PC-9 (cell line): ENCODE results near the gene MED13L. TPM values are rescaled to one million over a fixed set of nuclear protein-coding genes. Genes with fewer than 3 reads are reported as not detected.

Experiments
- BruUV-seq: library from RNA; stranded (reverse); fragments of 400-500 nt; replicated peaks from 2 replicates; lab custom pipeline; 2021; lab: Mats Ljungman, UMichigan
- CTCF ChIA-PET: fragments of 300-600 bp; sonication (Branson Sonifier 250); formaldehyde crosslinking; loops from one replicate; lab custom pipeline; 2022; ENCODE audit warnings: antibody characterized with exemption; lab: Charles Lee
- POLR2A ChIA-PET: fragments of 300-600 bp; sonication (Branson Sonifier 250); formaldehyde crosslinking; loops from one replicate; lab custom pipeline; 2022; ENCODE audit warnings: antibody characterized with exemption; ENCODE audit not compliant: unreplicated experiment; lab: Charles Lee
- DNase-seq, 2 experiments: peaks; one replicate each; pipeline versions ENCODE4 v3.0.0 to v3.0.0-alpha.2; 2015 to 2022; ENCODE audit warnings: mixed read lengths in 1 of 2
- H2AFZ ChIP-seq: fragments of 200-600 bp; sonication (generic); 2 replicates; pipeline ENCODE4 v1.8.1; 2017; ENCODE audit warnings: antibody characterized with exemption
- H3F3A ChIP-seq: fragments of 200-600 bp; sonication (generic); 2 replicates; pipeline ENCODE4 v1.8.1; 2017; ENCODE audit warnings: antibody characterized with exemption, mild to moderate bottlenecking, low read depth; ENCODE audit not compliant: insufficient read depth
- H3K27ac ChIP-seq: fragments of 200-600 bp; sonication (generic); 2 replicates; pipeline ENCODE4 v1.6.1; 2016; ENCODE audit warnings: mixed run types
- H3K27me3 ChIP-seq: fragments of 200-600 bp; sonication (generic); 2 replicates; pipeline ENCODE4 v1.6.1; 2016; ENCODE audit warnings: low read depth, mixed run types; ENCODE audit not compliant: insufficient read depth
- H3K36me3 ChIP-seq: fragments of 200-600 bp; sonication (generic); 2 replicates; pipeline ENCODE4 v1.6.1; 2016; ENCODE audit warnings: low read depth, mixed run types
- H3K4me1 ChIP-seq: fragments of 200-600 bp; sonication (generic); replicated peaks from 2 replicates; pipeline ENCODE4 v1.6.1; 2016; ENCODE audit warnings: mixed run types; ENCODE audit not compliant: insufficient read depth
- H3K4me2 ChIP-seq: fragments of 200-600 bp; sonication (generic); 2 replicates; pipeline ENCODE4 v1.6.1; 2017; ENCODE audit warnings: mixed run types
- H3K4me3 ChIP-seq: fragments of 200-600 bp; sonication (generic); 2 replicates; pipeline ENCODE4 v1.6.1; 2016; ENCODE audit warnings: mixed run types
- H3K79me2 ChIP-seq: fragments of 200-600 bp; sonication (generic); 2 replicates; pipeline ENCODE4 v1.6.1; 2017; ENCODE audit warnings: low read depth, mixed run types
- H3K9me2 ChIP-seq: fragments of 200-600 bp; sonication (generic); 2 replicates; pipeline ENCODE4 v1.8.1; 2017; ENCODE audit warnings: mild to moderate bottlenecking; ENCODE audit not compliant: insufficient read depth
- H3K9me3 ChIP-seq: fragments of 200-600 bp; sonication (generic); 2 replicates; pipeline ENCODE4 v1.8.1; 2016; ENCODE audit warnings: low read depth; ENCODE audit not compliant: insufficient read depth
- H4K20me1 ChIP-seq: fragments of 200-600 bp; sonication (generic); 2 replicates; pipeline ENCODE4 v1.8.1; 2017; ENCODE audit not compliant: insufficient read depth
- EZH2 ChIP-seq: fragments of 200-600 bp; sonication (generic); IDR thresholded peaks from 2 replicates; pipeline ENCODE4 v1.8.0; 2017; ENCODE audit warnings: antibody characterized with exemption, low read depth
- intact Hi-C: fragments of 100-400 bp; cut with micrococcal nuclease; formaldehyde crosslinking; loops from one replicate; pipeline ENCODE4 v1.10.0; 2022; ENCODE audit not compliant: unreplicated experiment
- total RNA-seq: library from RNA; stranded (reverse); gene quantifications from 2 replicates; pipeline ENCODE4 v1.2.3, GENCODE V29; 2021
- TF ChIP-seq, protein P1 (sequence below): fragments of 200-600 bp; sonication (generic); conservative IDR thresholded peaks from 2 replicates; pipeline ENCODE4 v1.6.1; 2017; ENCODE audit warnings: mixed run types, antibody characterized with exemption, mild to moderate bottlenecking, moderate library complexity

The MED13L gene
- total RNA-seq, 1 experiment from 2014 or later: 89.5 TPM

DNA sequence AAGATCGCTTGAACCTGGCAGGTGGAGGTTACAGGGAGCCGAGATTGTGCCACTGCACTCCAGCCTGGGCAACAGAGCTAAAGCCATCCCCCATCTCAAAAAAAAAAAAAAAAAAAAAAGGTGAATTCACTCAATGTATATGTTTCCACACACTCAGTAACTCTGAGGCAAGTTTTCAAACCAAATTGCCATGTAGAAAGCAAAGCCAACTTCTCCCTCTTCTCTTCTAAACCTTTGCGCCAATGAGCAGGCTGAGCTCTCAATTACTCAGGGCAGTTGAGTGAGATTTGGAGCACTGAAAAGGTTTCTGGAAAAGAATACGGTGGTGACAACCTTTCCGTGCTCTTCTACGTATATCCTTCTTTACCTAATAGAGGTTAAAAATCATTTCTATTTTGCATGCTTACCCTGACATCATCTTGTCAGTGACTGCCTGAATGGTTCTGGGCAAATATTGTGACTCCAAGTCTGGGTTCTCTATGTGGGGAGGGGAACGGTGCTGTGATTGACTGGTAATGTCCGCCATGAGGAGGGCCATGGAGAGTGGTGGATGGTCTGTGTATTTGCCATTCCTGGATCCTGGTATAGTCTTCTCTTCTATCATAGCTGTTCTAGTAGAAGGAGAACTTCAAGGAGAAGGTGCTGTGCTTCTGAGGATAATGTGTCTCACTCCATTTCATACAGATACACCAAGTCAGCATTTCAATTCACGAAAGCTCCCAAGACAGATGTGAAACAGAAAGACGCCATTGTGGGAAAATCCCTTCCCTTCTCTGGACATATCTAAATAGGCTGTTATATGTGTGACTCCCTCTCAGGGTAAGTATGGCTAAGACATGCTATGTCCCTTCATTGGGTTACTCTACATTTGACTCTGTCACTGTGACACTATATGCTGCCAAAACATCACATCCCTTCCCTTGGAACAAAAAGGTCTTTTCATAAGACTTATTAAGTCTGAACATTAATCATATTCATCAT, 46.2 kb upstream of the MED13L start:
- H3K36me3 ChIP-seq: no peaks in the 10 kb centered on the region
- CTCF ChIA-PET: no interaction called here
- intact Hi-C loops: no loop called here
- H3K4me2 ChIP-seq: no peak overlapping the region
- H3K9me3 ChIP-seq: no peaks in the 10 kb centered on the region
- H3K9me2 ChIP-seq: no peaks in the 10 kb centered on the region
- H3K4me1 ChIP-seq: peaks cover 7% of the 10 kb centered on the region; the same call in 1 of the 2 replicates
- H3K79me2 ChIP-seq: no peaks in the 10 kb centered on the region
- no peaks in the 10 kb centered on the region for H3K27me3 ChIP-seq
- H2AFZ ChIP-seq: no peak overlapping the region
- TF ChIP-seq, protein P1, sequence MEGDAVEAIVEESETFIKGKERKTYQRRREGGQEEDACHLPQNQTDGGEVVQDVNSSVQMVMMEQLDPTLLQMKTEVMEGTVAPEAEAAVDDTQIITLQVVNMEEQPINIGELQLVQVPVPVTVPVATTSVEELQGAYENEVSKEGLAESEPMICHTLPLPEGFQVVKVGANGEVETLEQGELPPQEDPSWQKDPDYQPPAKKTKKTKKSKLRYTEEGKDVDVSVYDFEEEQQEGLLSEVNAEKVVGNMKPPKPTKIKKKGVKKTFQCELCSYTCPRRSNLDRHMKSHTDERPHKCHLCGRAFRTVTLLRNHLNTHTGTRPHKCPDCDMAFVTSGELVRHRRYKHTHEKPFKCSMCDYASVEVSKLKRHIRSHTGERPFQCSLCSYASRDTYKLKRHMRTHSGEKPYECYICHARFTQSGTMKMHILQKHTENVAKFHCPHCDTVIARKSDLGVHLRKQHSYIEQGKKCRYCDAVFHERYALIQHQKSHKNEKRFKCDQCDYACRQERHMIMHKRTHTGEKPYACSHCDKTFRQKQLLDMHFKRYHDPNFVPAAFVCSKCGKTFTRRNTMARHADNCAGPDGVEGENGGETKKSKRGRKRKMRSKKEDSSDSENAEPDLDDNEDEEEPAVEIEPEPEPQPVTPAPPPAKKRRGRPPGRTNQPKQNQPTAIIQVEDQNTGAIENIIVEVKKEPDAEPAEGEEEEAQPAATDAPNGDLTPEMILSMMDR: no peak
- no peak for TF ChIP-seq EZH2
- BruUV-seq: no TSS peak
- DNase-seq: no peak
- no peak overlapping the region for H3K4me3 ChIP-seq
- H3F3A ChIP-seq: no peaks in the 10 kb centered on the region
- POLR2A ChIA-PET: no interaction called here
- no peak overlapping the region for H3K27ac ChIP-seq
- no peaks in the 10 kb centered on the region for H4K20me1 ChIP-seq

DNA sequence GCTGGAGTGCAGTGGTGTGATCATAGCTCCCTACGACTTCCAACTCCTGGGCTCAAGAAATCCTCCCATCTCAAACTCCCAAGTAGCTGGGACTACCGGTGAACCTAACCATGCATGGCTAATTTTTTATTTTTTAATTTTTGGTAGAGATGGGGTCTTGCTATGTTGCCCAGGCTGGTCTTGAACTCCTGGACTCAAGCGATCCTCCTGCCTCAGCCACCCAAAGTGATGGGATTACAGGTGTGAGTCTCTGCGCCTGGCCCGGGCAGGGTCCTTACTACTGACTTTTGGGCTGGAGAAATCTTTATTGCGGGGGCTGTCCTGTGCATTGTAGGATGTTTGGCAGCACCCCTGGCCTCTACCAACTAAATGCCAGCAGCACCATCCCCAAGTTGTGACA, 44.4 kb upstream of the MED13L start:
- ChIA-PET POLR2A (no interaction called here), CTCF (no interaction called here)
- intact Hi-C loops: no loop called here
- Histone ChIP-seq H3K9me2 (no peaks in the 10 kb centered on the region), H3K9me3 (no peaks in the 10 kb centered on the region), H3K27me3 (no peaks in the 10 kb centered on the region), H2AFZ (no peak overlapping the region), H3K27ac (no peak overlapping the region), H3K36me3 (no peaks in the 10 kb centered on the region), H3K79me2 (no peaks in the 10 kb centered on the region), H3K4me3 (no peak overlapping the region), H3K4me1 (peaks cover 7% of the 10 kb centered on the region; the same call in 1 of the 2 replicates), H4K20me1 (no peaks in the 10 kb centered on the region), H3K4me2 (no peak overlapping the region), H3F3A (no peaks in the 10 kb centered on the region)
- no TSS peak for BruUV-seq
- DNase-seq: no peak
- TF ChIP-seq, protein P1: no peak
- TF ChIP-seq EZH2: no peak

DNA sequence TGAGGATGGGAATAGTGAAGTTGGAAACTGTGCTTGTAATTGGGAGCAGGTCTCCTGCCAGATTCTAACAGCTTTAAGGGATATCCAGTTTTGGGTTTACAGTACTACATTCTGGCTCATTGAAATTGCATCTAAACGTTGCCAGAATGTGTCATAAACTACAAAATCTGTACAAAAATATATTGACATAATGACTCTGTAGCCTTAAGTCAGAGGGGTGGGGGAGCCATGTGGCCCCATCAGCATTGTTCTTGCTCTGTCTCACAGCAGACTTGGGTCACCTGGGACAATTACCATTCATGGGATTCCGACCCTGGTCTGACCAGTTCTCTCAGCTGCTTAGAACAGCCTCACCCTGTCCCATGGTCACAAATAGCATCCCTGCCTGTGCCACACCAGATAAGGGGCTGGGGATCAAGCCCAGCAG, 43.3 kb upstream of the MED13L start:
- ChIA-PET POLR2A (no interaction called here), CTCF (no interaction called here)
- Histone ChIP-seq H3K36me3 (no peaks in the 10 kb centered on the region), H3K4me3 (no peak overlapping the region), H4K20me1 (no peaks in the 10 kb centered on the region), H2AFZ (no peak overlapping the region), H3K4me1 (peaks cover 7% of the 10 kb centered on the region; the same call in 1 of the 2 replicates), H3K9me2 (no peaks in the 10 kb centered on the region), H3K79me2 (no peaks in the 10 kb centered on the region), H3K27ac (no peak overlapping the region), H3K27me3 (no peaks in the 10 kb centered on the region), H3F3A (no peaks in the 10 kb centered on the region), H3K9me3 (no peaks in the 10 kb centered on the region), H3K4me2 (no peak overlapping the region)
- peak; percentile 27 to 56 for DNase-seq
- intact Hi-C loops: no loop called here
- no peak for TF ChIP-seq EZH2
- TF ChIP-seq, protein P1: no peak
- no TSS peak for BruUV-seq
